ENCODE results near the gene ST6GAL2. TPM values are rescaled to one million over a fixed set of nuclear protein-coding genes. Genes with fewer than 3 reads are reported as not detected.

ST6GAL2 gene
- total RNA-seq, 1 experiment from 2014 or later: 0.82 TPM

- Histone ChIP-seq H3K79me2 (ENCODE audit: low read length) (no peaks in the 10 kb centered on the region), H3K4me3 (ENCODE audit: low read length) (no peak overlapping the region), H3K27ac (ENCODE audit: low read length) (no peak overlapping the region), H3K4me1 (ENCODE audit: low read length) (no peaks in the 10 kb centered on the region), H3K9me3 (ENCODE audit: low read length) (no peaks in the 10 kb centered on the region), H3K4me2 (ENCODE audit: low read depth, low read length, poor library complexity, severe bottlenecking) (no peak overlapping the region), H2AFZ (ENCODE audit: low read length) (no peak overlapping the region), H3K9ac (ENCODE audit: low read length) (no peak overlapping the region), H3K27me3 (ENCODE audit: low read length) (0 out of 2 replicates have a peak, but pooled peaks cover 2% of the 10 kb centered on the region), H3K36me3 (ENCODE audit: insufficient read depth, low read length) (no peaks in the 10 kb centered on the region), H4K20me1 (ENCODE audit: insufficient read depth, low read depth, low read length) (no peaks in the 10 kb centered on the region), H3K9me2 (replicated peaks; ENCODE audit: insufficient read depth, low read length) (no peaks in the 10 kb centered on the region)
- DNase-seq: no peak
These were observed 6.1 kb upstream of the ST6GAL2 start for GRCh38 chr2:106892048-106892447.

GRCh38 chr2:106890606-106891005 is 4.6 kb upstream of the ST6GAL2 start:
- Histone ChIP-seq H4K20me1 (ENCODE audit: insufficient read depth, low read depth, low read length) (no peaks in the 10 kb centered on the region), H3K9me2 (replicated peaks; ENCODE audit: insufficient read depth, low read length) (no peaks in the 10 kb centered on the region), H3K9me3 (ENCODE audit: low read length) (no peaks in the 10 kb centered on the region), H3K36me3 (ENCODE audit: insufficient read depth, low read length) (no peaks in the 10 kb centered on the region), H3K27ac (ENCODE audit: low read length) (no peak overlapping the region), H3K4me1 (ENCODE audit: low read length) (no peaks in the 10 kb centered on the region), H3K4me2 (ENCODE audit: low read depth, low read length, poor library complexity, severe bottlenecking) (no peak overlapping the region), H2AFZ (ENCODE audit: low read length) (no peak overlapping the region), H3K79me2 (ENCODE audit: low read length) (no peaks in the 10 kb centered on the region), H3K9ac (ENCODE audit: low read length) (no peak overlapping the region), H3K4me3 (ENCODE audit: low read length) (no peak overlapping the region), H3K27me3 (ENCODE audit: low read length) (no peaks in the 10 kb centered on the region)
- DNase-seq: no peak

- Histone ChIP-seq H2AFZ (ENCODE audit: low read length) (no peak overlapping the region), H3K9ac (ENCODE audit: low read length) (no peak overlapping the region), H3K9me2 (replicated peaks; ENCODE audit: insufficient read depth, low read length) (no peaks in the 10 kb centered on the region), H3K36me3 (ENCODE audit: insufficient read depth, low read length) (no peaks in the 10 kb centered on the region), H3K4me3 (ENCODE audit: low read length) (no peak overlapping the region), H3K27ac (ENCODE audit: low read length) (no peak overlapping the region), H3K4me2 (ENCODE audit: low read depth, low read length, poor library complexity, severe bottlenecking) (no peak overlapping the region), H3K27me3 (ENCODE audit: low read length) (no peaks in the 10 kb centered on the region), H3K79me2 (ENCODE audit: low read length) (no peaks in the 10 kb centered on the region), H3K9me3 (ENCODE audit: low read length) (no peaks in the 10 kb centered on the region), H4K20me1 (ENCODE audit: insufficient read depth, low read depth, low read length) (no peaks in the 10 kb centered on the region), H3K4me1 (ENCODE audit: low read length) (no peaks in the 10 kb centered on the region)
- DNase-seq: no peak
These were observed 1.2 kb upstream of the ST6GAL2 start for GRCh38 chr2:106886916-106887758.

- H4K20me1 ChIP-seq (ENCODE audit: insufficient read depth, low read depth, low read length): no peaks in the 10 kb centered on the region
- no peaks in the 10 kb centered on the region for H3K27me3 ChIP-seq (ENCODE audit: low read length)
- no peaks in the 10 kb centered on the region for H3K36me3 ChIP-seq (ENCODE audit: insufficient read depth, low read length)
- no peak overlapping the region for H2AFZ ChIP-seq (ENCODE audit: low read length)
- no peaks in the 10 kb centered on the region for H3K9me2 ChIP-seq (replicated peaks; ENCODE audit: insufficient read depth, low read length)
- H3K4me3 ChIP-seq (ENCODE audit: low read length): no peak overlapping the region
- H3K4me2 ChIP-seq (ENCODE audit: low read depth, low read length, poor library complexity, severe bottlenecking): no peak overlapping the region
- no peak overlapping the region for H3K27ac ChIP-seq (ENCODE audit: low read length)
- H3K9ac ChIP-seq (ENCODE audit: low read length): no peak overlapping the region
- H3K4me1 ChIP-seq (ENCODE audit: low read length): no peaks in the 10 kb centered on the region
- no peaks in the 10 kb centered on the region for H3K9me3 ChIP-seq (ENCODE audit: low read length)
- H3K79me2 ChIP-seq (ENCODE audit: low read length): no peaks in the 10 kb centered on the region
- DNase-seq: no peak
These were observed 638 bp downstream of the ST6GAL2 start for GRCh38 chr2:106885329-106885728.

GRCh38 chr2:106882673-106883072 is 3.3 kb downstream of the ST6GAL2 start:
- Histone ChIP-seq H3K27ac (ENCODE audit: low read length) (no peak overlapping the region), H3K4me2 (ENCODE audit: low read depth, low read length, poor library complexity, severe bottlenecking) (no peak overlapping the region)

GRCh38 chr2:106878206-106878605 is 7.8 kb downstream of the ST6GAL2 start:
- no peaks in the 10 kb centered on the region for H3K9me3 ChIP-seq (ENCODE audit: low read length)
- no peaks in the 10 kb centered on the region for H4K20me1 ChIP-seq (ENCODE audit: insufficient read depth, low read depth, low read length)
- no peak overlapping the region for H3K27ac ChIP-seq (ENCODE audit: low read length)
- no peak overlapping the region for H3K4me3 ChIP-seq (ENCODE audit: low read length)
- no peak overlapping the region for H3K4me2 ChIP-seq (ENCODE audit: low read depth, low read length, poor library complexity, severe bottlenecking)
- H2AFZ ChIP-seq (ENCODE audit: low read length): no peak overlapping the region
- no peaks in the 10 kb centered on the region for H3K27me3 ChIP-seq (ENCODE audit: low read length)
- no peaks in the 10 kb centered on the region for H3K36me3 ChIP-seq (ENCODE audit: insufficient read depth, low read length)
- H3K79me2 ChIP-seq (ENCODE audit: low read length): no peaks in the 10 kb centered on the region
- H3K4me1 ChIP-seq (ENCODE audit: low read length): peaks cover 6% of the 10 kb centered on the region
- DNase-seq: no peak
- no peak overlapping the region for H3K9ac ChIP-seq (ENCODE audit: low read length)
- H3K9me2 ChIP-seq (replicated peaks; ENCODE audit: insufficient read depth, low read length): no peaks in the 10 kb centered on the region

More at GRCh38 chr2:106882673-106883072, 3.3 kb downstream of the ST6GAL2 start:
- Histone ChIP-seq H3K9me2 (replicated peaks; ENCODE audit: insufficient read depth, low read length) (no peaks in the 10 kb centered on the region), H3K79me2 (ENCODE audit: low read length) (no peaks in the 10 kb centered on the region), H3K36me3 (ENCODE audit: insufficient read depth, low read length) (no peaks in the 10 kb centered on the region), H3K4me3 (ENCODE audit: low read length) (no peak overlapping the region), H4K20me1 (ENCODE audit: insufficient read depth, low read depth, low read length) (no peaks in the 10 kb centered on the region), H2AFZ (ENCODE audit: low read length) (no peak overlapping the region), H3K9me3 (ENCODE audit: low read length) (no peaks in the 10 kb centered on the region), H3K9ac (ENCODE audit: low read length) (no peak overlapping the region), H3K27me3 (ENCODE audit: low read length) (no peaks in the 10 kb centered on the region), H3K4me1 (ENCODE audit: low read length) (no peaks in the 10 kb centered on the region)
- DNase-seq: peak; percentile 34

GRCh38 chr2:106876699-106877098 is 9.3 kb downstream of the ST6GAL2 start:
- DNase-seq: no peak
- H3K9ac ChIP-seq (ENCODE audit: low read length): no peak overlapping the region

GRCh38 chr2:106869512-106870275 is 16.3 kb downstream of the ST6GAL2 start:
- peak; percentile 24 for DNase-seq
- no peak overlapping the region for H3K4me2 ChIP-seq (ENCODE audit: low read depth, low read length, poor library complexity, severe bottlenecking)
- H3K4me3 ChIP-seq (ENCODE audit: low read length): no peak overlapping the region
- no peaks in the 10 kb centered on the region for H4K20me1 ChIP-seq (ENCODE audit: insufficient read depth, low read depth, low read length)
- no peak overlapping the region for H3K9ac ChIP-seq (ENCODE audit: low read length)
- no peaks in the 10 kb centered on the region for H3K4me1 ChIP-seq (ENCODE audit: low read length)
- H3K79me2 ChIP-seq (ENCODE audit: low read length): no peaks in the 10 kb centered on the region
- no peak overlapping the region for H3K27ac ChIP-seq (ENCODE audit: low read length)
- H3K9me2 ChIP-seq (replicated peaks; ENCODE audit: insufficient read depth, low read length): no peaks in the 10 kb centered on the region
- no peak overlapping the region for H2AFZ ChIP-seq (ENCODE audit: low read length)
- H3K9me3 ChIP-seq (ENCODE audit: low read length): no peaks in the 10 kb centered on the region
- no peaks in the 10 kb centered on the region for H3K36me3 ChIP-seq (ENCODE audit: insufficient read depth, low read length)
- H3K27me3 ChIP-seq (ENCODE audit: low read length): no peaks in the 10 kb centered on the region; the same call in 1 of the 2 replicates

More at GRCh38 chr2:106876699-106877098, 9.3 kb downstream of the ST6GAL2 start:
- no peaks in the 10 kb centered on the region for H3K36me3 ChIP-seq (ENCODE audit: insufficient read depth, low read length)
- H3K27ac ChIP-seq (ENCODE audit: low read length): no peak overlapping the region
- no peaks in the 10 kb centered on the region for H4K20me1 ChIP-seq (ENCODE audit: insufficient read depth, low read depth, low read length)
- no peaks in the 10 kb centered on the region for H3K27me3 ChIP-seq (ENCODE audit: low read length)
- no peak overlapping the region for H3K4me3 ChIP-seq (ENCODE audit: low read length)
- peaks cover 6% of the 10 kb centered on the region for H3K4me1 ChIP-seq (ENCODE audit: low read length)
- H3K9me2 ChIP-seq (replicated peaks; ENCODE audit: insufficient read depth, low read length): no peaks in the 10 kb centered on the region
- H3K79me2 ChIP-seq (ENCODE audit: low read length): no peaks in the 10 kb centered on the region
- H3K9me3 ChIP-seq (ENCODE audit: low read length): no peaks in the 10 kb centered on the region
- H2AFZ ChIP-seq (ENCODE audit: low read length): 0 out of 2 replicates have a peak overlapping the region, but pooled peaks have one; percentile 12
- no peak overlapping the region for H3K4me2 ChIP-seq (ENCODE audit: low read depth, low read length, poor library complexity, severe bottlenecking)
